Esophagus muscularis mucosa (tissue), 4 donors: ENCODE results near the gene UTF1. TPM values are rescaled to one million over a fixed set of nuclear protein-coding genes. Genes with fewer than 3 reads are reported as not detected.
"Not testable (repeated sequence)": the region's sequence is repeated elsewhere in the genome, so short reads cannot be mapped to it uniquely, and the experiment has no call there.

Experiments used
- DNase-seq: peaks from one replicate; pipeline ENCODE4 v3.0.0-alpha.2; 2017; ENCODE audit errors: extremely low spot score
- H3K27ac ChIP-seq, 4 donors: fragments of 200-600 bp; sonication (generic); replicated peaks in 1 of 4; 1 replicate in 3 of 4; 2 replicates in 1 of 4; pipeline ENCODE4 v1.5.1; 2016 to 2019; ENCODE audit warnings: mild to moderate bottlenecking in 1 of 4
- H3K27me3 ChIP-seq, 4 donors: fragments of 200-600 bp; sonication (generic); one replicate each; pipeline versions ENCODE4 v1.5.1 to v1.6.0; 2016 to 2019
- H3K36me3 ChIP-seq, 4 donors: fragments of 200-600 bp; sonication (generic); one replicate each; pipeline ENCODE4 v1.5.1; 2016 to 2019
- H3K4me1 ChIP-seq, 4 donors: fragments of 200-600 bp; sonication (generic); one replicate each; pipeline ENCODE4 v1.5.1; 2016 to 2019
- H3K4me3 ChIP-seq, 4 donors: fragments of 200-600 bp; sonication (generic); 1 replicate in 2 of 4; 2 replicates in 2 of 4; pipeline ENCODE4 v1.5.1; 2016 to 2019; ENCODE audit warnings: mild to moderate bottlenecking in 4 of 4, moderate library complexity in 1 of 4
- H3K9me3 ChIP-seq, 4 donors: fragments of 200-600 bp; sonication (generic); 1 replicate in 3 of 4; 2 replicates in 1 of 4; pipeline ENCODE4 v1.5.1; 2016 to 2019
- EP300 ChIP-seq: sonication (generic); formaldehyde crosslinking; IDR thresholded peaks from one replicate; pipeline ENCODE4 v1.6.1; 2017; ENCODE audit warnings: antibody characterized with exemption
- POLR2A ChIP-seq: fragments of 450-650 bp; IDR thresholded peaks from one replicate; pipeline ENCODE4 v1.6.1; 2017; ENCODE audit warnings: antibody characterized with exemption, moderate library complexity, mild to moderate bottlenecking, low read depth
- POLR2AphosphoS5 ChIP-seq, 2 donors: sonication (generic); formaldehyde crosslinking; IDR thresholded peaks; one replicate each; pipeline ENCODE4 v1.6.1; 2017; ENCODE audit warnings: antibody characterized with exemption in 2 of 2
- WGBS: methylation state at CpG from one replicate; pipeline ENCODE4 v1.1.5; 2018; 5-methylcytosine and 5-hydroxymethylcytosine counted together
- intact Hi-C: fragments of 100-400 bp; cut with DNase I; formaldehyde crosslinking; loops from one replicate; pipeline ENCODE4 v1.15.1; 2023
- total RNA-seq, 4 donors: library from RNA; depleted of rRNA; stranded (reverse); fragments of >200 nt; gene quantifications; one replicate each; pipeline versions ENCODE4 v1.1.0 to v1.2.1, GENCODE V29; 2016
- TF ChIP-seq, protein P1 (sequence below), 3 experiments: fragments of 200-600 bp in 2 of 3; fragments of 450-650 bp in 1 of 3; sonication (generic) in 2 of 3; IDR thresholded peaks; one replicate each; pipeline ENCODE4 v1.5.1; 2017 to 2019; ENCODE audit warnings: antibody characterized with exemption in 3 of 3, mild to moderate bottlenecking in 2 of 3, moderate library complexity in 1 of 3

The UTF1 gene
- total RNA-seq, 4 donors from 2014 or later, result not detected

DNA sequence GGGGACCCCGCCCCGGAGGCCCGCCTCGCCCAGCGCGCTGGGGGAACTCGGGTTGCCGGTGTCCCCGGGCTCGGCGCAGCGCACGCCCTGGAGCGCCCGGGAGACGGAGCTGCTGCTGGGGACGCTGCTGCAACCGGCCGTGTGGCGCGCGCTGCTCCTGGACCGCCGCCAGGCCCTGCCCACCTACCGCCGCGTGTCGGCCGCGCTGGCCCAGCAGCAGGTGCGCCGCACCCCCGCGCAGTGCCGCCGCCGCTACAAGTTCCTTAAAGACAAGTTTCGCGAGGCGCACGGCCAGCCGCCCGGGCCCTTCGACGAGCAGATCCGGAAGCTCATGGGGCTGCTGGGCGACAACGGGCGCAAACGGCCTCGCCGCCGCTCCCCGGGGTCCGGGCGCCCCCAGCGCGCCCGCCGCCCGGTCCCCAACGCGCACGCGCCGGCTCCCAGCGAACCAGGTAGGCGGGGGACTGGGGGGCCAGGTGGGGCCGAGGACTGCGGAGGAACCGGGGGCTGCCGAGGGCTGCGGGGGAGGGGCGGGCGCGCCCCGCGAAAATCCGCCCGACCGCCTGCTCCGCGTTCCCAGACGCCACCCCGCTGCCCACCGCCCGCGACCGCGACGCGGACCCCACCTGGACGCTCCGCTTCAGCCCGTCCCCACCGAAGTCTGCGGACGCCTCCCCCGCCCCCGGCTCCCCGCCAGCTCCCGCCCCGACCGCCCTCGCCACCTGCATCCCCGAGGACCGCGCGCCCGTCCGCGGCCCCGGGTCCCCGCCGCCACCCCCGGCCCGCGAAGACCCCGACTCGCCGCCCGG, 574 bp downstream of the UTF1 start:
- no CpG with 5 or more reads among the region's 122 CpGs for WGBS
- Histone ChIP-seq H3K36me3 (no peaks in the 10 kb centered on the region), H3K4me1 (peaks cover 0 to 28% (median 22%) of the 10 kb centered on the region in 4 donors), H3K9me3 (no peaks in the 10 kb centered on the region), H3K27ac (no peak overlapping the region), H3K4me3 (peak overlapping the region in 3 of 4 donors; percentile 16 to 29 (median 29)), H3K27me3 (peaks cover 0 to 98% (median 20%) of the 10 kb centered on the region in 4 donors)
- TF ChIP-seq, protein P1, sequence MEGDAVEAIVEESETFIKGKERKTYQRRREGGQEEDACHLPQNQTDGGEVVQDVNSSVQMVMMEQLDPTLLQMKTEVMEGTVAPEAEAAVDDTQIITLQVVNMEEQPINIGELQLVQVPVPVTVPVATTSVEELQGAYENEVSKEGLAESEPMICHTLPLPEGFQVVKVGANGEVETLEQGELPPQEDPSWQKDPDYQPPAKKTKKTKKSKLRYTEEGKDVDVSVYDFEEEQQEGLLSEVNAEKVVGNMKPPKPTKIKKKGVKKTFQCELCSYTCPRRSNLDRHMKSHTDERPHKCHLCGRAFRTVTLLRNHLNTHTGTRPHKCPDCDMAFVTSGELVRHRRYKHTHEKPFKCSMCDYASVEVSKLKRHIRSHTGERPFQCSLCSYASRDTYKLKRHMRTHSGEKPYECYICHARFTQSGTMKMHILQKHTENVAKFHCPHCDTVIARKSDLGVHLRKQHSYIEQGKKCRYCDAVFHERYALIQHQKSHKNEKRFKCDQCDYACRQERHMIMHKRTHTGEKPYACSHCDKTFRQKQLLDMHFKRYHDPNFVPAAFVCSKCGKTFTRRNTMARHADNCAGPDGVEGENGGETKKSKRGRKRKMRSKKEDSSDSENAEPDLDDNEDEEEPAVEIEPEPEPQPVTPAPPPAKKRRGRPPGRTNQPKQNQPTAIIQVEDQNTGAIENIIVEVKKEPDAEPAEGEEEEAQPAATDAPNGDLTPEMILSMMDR (IDR thresholded peaks at IDR 0.05), result no peak
- TF ChIP-seq POLR2A (no peak), EP300 (no peak), POLR2AphosphoS5 (IDR thresholded peaks at IDR 0.05) (no peak)
- no peak for DNase-seq
- intact Hi-C loops, result no loop called here

- Histone ChIP-seq H3K9me3 (no peaks in the 10 kb centered on the region), H3K36me3 (no peaks in the 10 kb centered on the region), H3K4me3 (no peak overlapping the region), H3K4me1 (peaks cover 0 to 36% (median 30%) of the 10 kb centered on the region in 4 donors), H3K27ac (no peak overlapping the region), H3K27me3 (peaks cover 0 to 99% (median 27%) of the 10 kb centered on the region in 4 donors)
- 30% methylated on average over 19 of the region's 44 CpGs for WGBS
- TF ChIP-seq EP300 (no peak), POLR2AphosphoS5 (IDR thresholded peaks at IDR 0.05) (no peak), POLR2A (no peak)
- TF ChIP-seq, protein P1 (IDR thresholded peaks at IDR 0.05), result no peak
- DNase-seq, result no peak
- intact Hi-C loops, result no loop called here
These were observed 1.4 kb downstream of the UTF1 start for GRCh38 chr10:133231244-133231945.

- intact Hi-C loops, result no loop called here
- peaks cover 4 to 42% (median 36%) of the 10 kb centered on the region in 4 donors for H3K4me1 ChIP-seq
- H3K9me3 ChIP-seq, result no peaks in the 10 kb centered on the region
- 62% methylated on average over 10 of the region's 11 CpGs for WGBS
- no peak overlapping the region for H3K4me3 ChIP-seq
- no peaks in the 10 kb centered on the region for H3K36me3 ChIP-seq
- no peak overlapping the region for H3K27ac ChIP-seq
- no peak for TF ChIP-seq EP300
- TF ChIP-seq POLR2A, result no peak
- TF ChIP-seq POLR2AphosphoS5 (IDR thresholded peaks at IDR 0.05), result no peak
- TF ChIP-seq, protein P1 (IDR thresholded peaks at IDR 0.05), result no peak
- H3K27me3 ChIP-seq, result peaks cover 0 to 99% (median 32%) of the 10 kb centered on the region in 4 donors
- no peak for DNase-seq
These were observed 2.0 kb downstream of the UTF1 start for GRCh38 chr10:133231946-133232574.

- H3K9me3 ChIP-seq, intact Hi-C loops, H3K4me3 ChIP-seq, DNase-seq, H3K36me3 ChIP-seq, H3K27ac ChIP-seq: not testable (repeated sequence)
- Histone ChIP-seq H3K27me3 (peaks cover 0 to 99% (median 41%) of the 10 kb centered on the region in 4 donors), H3K4me1 (peaks cover 6 to 53% (median 43%) of the 10 kb centered on the region in 4 donors)
- WGBS, result 60% methylated on average over 10 of the region's 10 CpGs
These were observed 4.8 kb downstream of the UTF1 start for GRCh38 chr10:133234796-133235195.
